K562 (cell line): Measurements from ENCODE around the gene TNFSF4. TPM values are rescaled to one million over a fixed set of nuclear protein-coding genes. Genes with fewer than 3 reads are reported as not detected.

Experiments
- ATAC-seq: fragments of 200-7000 bp; cut with Tn5 transposase; 3 replicates; pipeline ENCODE4 v1.9.1; 2020; ENCODE audit warnings: moderate library complexity
- BruUV-seq: library from RNA; stranded (reverse); fragments of 400-500 nt; replicated peaks from 2 replicates; lab custom pipeline; 2021; lab: Mats Ljungman, UMichigan
- CTCF ChIA-PET: fragments of 300-600 bp; formaldehyde crosslinking; extraction: SDS; loops from one replicate; lab custom pipeline; 2021; ENCODE audit warnings: low intra/inter-chr PET ratio; lab: Yijun Ruan, JAX
- POLR2A ChIA-PET: fragments of 300-600, 350-650 bp; sonication (Branson Sonifier 250); formaldehyde crosslinking; extraction: SDS; loops from one replicate; lab custom pipeline; 2021; ENCODE audit warnings: antibody characterized with exemption, inconsistent platforms; lab: Yijun Ruan, JAX
- DNase-seq, 4 experiments: peaks; one replicate each; pipeline versions ENCODE4 v3.0.0 to v3.0.0-alpha.2; 2011 to 2018; ENCODE audit warnings: low spot score in 3 of 4, mixed read lengths in 3 of 4; ENCODE audit errors: extremely low read depth in 1 of 4
- FAIRE-seq: peaks from 2 replicates; lab custom pipeline; 2011; peaks lifted over from hg19 to GRCh38; lab: Jason Lieb, UNC
- H2AFZ ChIP-seq: 2 replicates; pipeline ENCODE4 v1.6.0; 2011; ENCODE audit warnings: low read depth, low read length, control low read depth, inconsistent platforms
- H3K27ac ChIP-seq: fragments of 200-600 bp; 3 replicates; pipeline ENCODE4 v1.8.0; 2011; ENCODE audit warnings: low read depth, mild to moderate bottlenecking, control low read depth, inconsistent platforms, low read length, moderate library complexity, mixed read lengths; ENCODE audit errors: extremely low read depth
- H3K27me3 ChIP-seq, 2 experiments: fragments of 300-600 bp in 1 of 2; 2 replicates in 1 of 2; 3 replicates in 1 of 2; pipeline versions ENCODE4 v1.6.0 to v1.8.0; 2011; ENCODE audit warnings: inconsistent platforms in 2 of 2, low read length in 2 of 2, mild to moderate bottlenecking in 1 of 2, mixed read lengths in 1 of 2, moderate library complexity in 1 of 2; ENCODE audit not compliant: control insufficient read depth in 2 of 2, insufficient read depth in 2 of 2
- H3K36me3 ChIP-seq: fragments of 300-600 bp; 3 replicates; pipeline ENCODE4 v1.8.0; 2011; ENCODE audit warnings: mild to moderate bottlenecking, low read length, inconsistent platforms; ENCODE audit not compliant: control insufficient read depth, insufficient read depth
- H3K4me1 ChIP-seq, 2 experiments: fragments of 200-600 bp in 1 of 2; replicated peaks in 1 of 2; 2 replicates in 1 of 2; 3 replicates in 1 of 2; pipeline versions ENCODE4 v1.5.1 to v1.8.0; 2011; ENCODE audit warnings: inconsistent platforms in 2 of 2, low read length in 2 of 2, mild to moderate bottlenecking in 1 of 2, mixed read lengths in 1 of 2, moderate library complexity in 1 of 2; ENCODE audit not compliant: control insufficient read depth in 2 of 2, insufficient read depth in 2 of 2
- H3K4me2 ChIP-seq: 2 replicates; pipeline ENCODE4 v1.6.1; 2011; ENCODE audit warnings: low read length, control low read depth, inconsistent platforms, mixed read lengths; ENCODE audit not compliant: insufficient read depth
- H3K4me3 ChIP-seq: fragments of 200-600 bp; sonication (generic), shearing (Covaris generic); 2 replicates; pipeline ENCODE4 v1.5.1; 2016; ENCODE audit warnings: control low read depth, inconsistent platforms
- H3K79me2 ChIP-seq: fragments of 200-600 bp; 3 replicates; pipeline ENCODE4 v1.8.0; 2011; ENCODE audit warnings: low read length, inconsistent platforms; ENCODE audit not compliant: control insufficient read depth, insufficient read depth
- H3K9ac ChIP-seq, 2 experiments: 2 replicates each; pipeline versions ENCODE4 v1.6.0 to v1.6.1; 2011; ENCODE audit warnings: low read depth in 2 of 2, low read length in 2 of 2, control low read depth in 1 of 2, inconsistent platforms in 1 of 2, mild to moderate bottlenecking in 1 of 2, mixed read lengths in 1 of 2; ENCODE audit not compliant: insufficient read depth in 1 of 2
- H3K9me1 ChIP-seq: one replicate; pipeline ENCODE4 v1.6.0; 2011; ENCODE audit warnings: inconsistent platforms, mild to moderate bottlenecking, low read length, moderate library complexity; ENCODE audit not compliant: control insufficient read depth, insufficient read depth
- H3K9me3 ChIP-seq: replicated peaks from 2 replicates; pipeline ENCODE4 v1.5.1; 2011; ENCODE audit warnings: low read depth, low read length, inconsistent platforms; ENCODE audit not compliant: control insufficient read depth, insufficient read depth
- H4K20me1 ChIP-seq: replicated peaks from 2 replicates; pipeline ENCODE4 v1.6.1; 2011; ENCODE audit warnings: low read length, inconsistent platforms, mixed read lengths; ENCODE audit not compliant: control insufficient read depth, insufficient read depth
- EHMT2 ChIP-seq: fragments of 450-650 bp; IDR thresholded peaks from 2 replicates; pipeline ENCODE4 v1.6.1; 2018; ENCODE audit warnings: antibody characterized with exemption
- ELF4 ChIP-seq: fragments of 450-650 bp; formaldehyde crosslinking; IDR thresholded peaks from 2 replicates; pipeline ENCODE4 v1.4.0; 2022; ENCODE audit warnings: missing genetic modification characterization
- HINFP ChIP-seq: fragments of 450-650 bp; conservative IDR thresholded peaks from 2 replicates; pipeline ENCODE4 v1.6.1; 2016; ENCODE audit warnings: missing genetic modification characterization, low read depth, mild to moderate bottlenecking, control low read depth, missing compliant biosample characterization
- HLTF ChIP-seq: fragments of 450-650 bp; IDR thresholded peaks from 2 replicates; pipeline ENCODE4 v1.6.1; 2016
- JUNB ChIP-seq: fragments of 450-650 bp; formaldehyde crosslinking; conservative IDR thresholded peaks from 2 replicates; pipeline ENCODE4 v1.4.0; 2020; ENCODE audit warnings: mild to moderate bottlenecking
- PCBP1 ChIP-seq: fragments of 200-400 bp; formaldehyde crosslinking; IDR thresholded peaks from 2 replicates; pipeline ENCODE4 v1.6.1; 2018; ENCODE audit warnings: mild to moderate bottlenecking, low read depth, low read length; ENCODE audit not compliant: poor library complexity, severe bottlenecking
- PHF21A ChIP-seq: fragments of 450-650 bp; IDR thresholded peaks from 2 replicates; pipeline ENCODE4 v1.6.1; 2017; ENCODE audit warnings: low read depth, borderline replicate concordance
- SIX5 ChIP-seq, 2 experiments: IDR thresholded peaks; 2 replicates each; pipeline ENCODE4 v1.6.1; 2011; ENCODE audit warnings: low read length in 2 of 2, borderline replicate concordance in 1 of 2, low read depth in 1 of 2, mild to moderate bottlenecking in 1 of 2, moderate library complexity in 1 of 2; ENCODE audit not compliant: insufficient read depth in 1 of 2
- THRB ChIP-seq: fragments of 450-650 bp; formaldehyde crosslinking; conservative IDR thresholded peaks from 2 replicates; pipeline ENCODE4 v1.4.0; 2022; ENCODE audit warnings: mild to moderate bottlenecking, missing genetic modification characterization
- ZBTB2 ChIP-seq: fragments of 450-650 bp; IDR thresholded peaks from 2 replicates; pipeline ENCODE4 v1.6.1; 2016; ENCODE audit warnings: antibody characterized with exemption
- ZBTB26 ChIP-seq: fragments of 450-650 bp; formaldehyde crosslinking; IDR thresholded peaks from 2 replicates; pipeline ENCODE4 v1.4.0; 2022; ENCODE audit warnings: missing genetic modification characterization
- ZNF512 ChIP-seq: IDR thresholded peaks from 2 replicates; pipeline ENCODE4 v1.6.1; 2016; ENCODE audit warnings: missing genetic modification characterization, missing compliant biosample characterization
- WGBS: fragments of 100-300 bp; shearing (Covaris generic); methylation state at CpG from one replicate; pipeline ENCODE4 v1.1.6; 2016; ENCODE audit warnings: low coverage, mixed read lengths; ENCODE audit not compliant: insufficient coverage; ENCODE audit errors: missing lambda C conversion rate; 5-methylcytosine and 5-hydroxymethylcytosine counted together
- in situ Hi-C: fragments of 300-500 bp; cut with MboI; formaldehyde crosslinking; loops from 4 replicates; pipeline ENCODE4 v1.15.0; 2018; ENCODE audit warnings: inconsistent platforms, mixed read lengths
- intact Hi-C: fragments of 100-400 bp; cut with micrococcal nuclease; formaldehyde crosslinking; loops from 2 replicates; pipeline ENCODE4 v1.14.2; 2022
- polyA plus RNA-seq, 8 experiments: library from polyadenylated mRNA; depleted of rRNA in 4 of 8; stranded (reverse) in 5 of 8; unstranded in 3 of 8; fragments of >200 nt; fragmentation: Nextera tagmentation in 2 of 8; fragmentation: Illumina TruSeq in 1 of 8; extraction: Ambion mirVana in 2 of 8; extraction: Trizol in 1 of 8; gene quantifications; 2 replicates each; pipeline versions ENCODE4 v1.2.1 to v1.2.3, GENCODE V29; 2011 to 2014; ENCODE audit warnings: inconsistent platforms in 1 of 8, missing spikeins in 1 of 8
- total RNA-seq, 7 experiments: library from RNA; depleted of rRNA in 6 of 7; stranded (reverse); fragments of >200 nt in 6 of 7; fragmentation: Illumina TruSeq in 2 of 7; extraction: Trizol in 2 of 7; gene quantifications; 2 replicates each; pipeline versions ENCODE4 v1.2.1 to v1.2.3, GENCODE V29; 2011 to 2021; ENCODE audit warnings: low replicate concordance in 1 of 7

The TNFSF4 gene
- total and polyA plus RNA-seq, 9 of the 15 experiments (the other 6 are each of a cell fraction or from before 2014, with no cell fraction given) = 0.08 to 0.23 (median 0.15) TPM; not detected in 1

- Histone ChIP-seq H3K79me2 (no peaks in the 10 kb centered on the region), H3K27ac (no peak overlapping the region), H3K9me3 (no peaks in the 10 kb centered on the region; the same call in 1 of the 2 replicates), H4K20me1 (no peaks in the 10 kb centered on the region), H3K36me3 (no peaks in the 10 kb centered on the region), H3K27me3 (no peaks in the 10 kb centered on the region), H3K4me2 (no peak overlapping the region), H3K9ac (no peak overlapping the region), H3K4me3 (no peak overlapping the region), H3K9me1 (no peaks in the 10 kb centered on the region), H3K4me1 (no peaks in the 10 kb centered on the region; a peak in 1 of 5 replicates), H2AFZ (no peak overlapping the region)
- in situ Hi-C loops (no loop called here), intact Hi-C loops (no loop called here)
- ATAC-seq (no peak), DNase-seq (no peak), FAIRE-seq (no peak)
- 15% methylated on average over 6 of the region's 6 CpGs for WGBS
- CTCF ChIA-PET = no interaction called here
- POLR2A ChIA-PET = interaction anchor here (0.5 to 1.2 kb wide), 3 partner anchors 11 to 915 kb away, joined by 3 read pairs; partner anchors contain the start of gene ZBTB37
- BruUV-seq = no TSS peak
- peak; percentile 50; the same call in 1 of the 2 replicates for TF ChIP-seq ZBTB26
- TF ChIP-seq HLTF = peak; percentile 38; the same call in 1 of the 2 replicates
- 0 out of 2 replicates have a peak, but pooled peaks have one; percentile 66 for TF ChIP-seq THRB (CRISPR knock-in tag)
- TF ChIP-seq HINFP (tag) = peak; percentile 62; the same call in 1 of the 2 replicates
- peak; percentile 40; the same call in 1 of the 2 replicates for TF ChIP-seq EHMT2
- no peak for TF ChIP-seq PHF21A
- no peak for TF ChIP-seq SIX5 (IDR thresholded peaks at IDR 0.05; ENCODE audit: borderline replicate concordance in 1 of 2, insufficient read depth in 1 of 2, low read depth in 1 of 2, low read length in 2 of 2)
- TF ChIP-seq ZBTB2 = 0 out of 2 replicates have a peak, but pooled peaks have one; percentile 25
- TF ChIP-seq ZNF512 (tag) = peak; percentile 92
- 0 out of 2 replicates have a peak, but pooled peaks have one; percentile 45 for TF ChIP-seq ELF4 (CRISPR knock-in tag)
- TF ChIP-seq JUNB = no peak
- TF ChIP-seq PCBP1 = no peak
These were observed 41.3 kb upstream of the TNFSF4 start for GRCh38 chr1:173248247-173248940.
